Karpas-422 (cell line): ENCODE data around the gene KIAA1958. TPM values are rescaled to one million over a fixed set of nuclear protein-coding genes. Genes with fewer than 3 reads are reported as not detected.

Experiments used
- DNase-seq: peaks from one replicate; pipeline ENCODE4 v3.0.0-alpha.2; 2015
- H2AFZ ChIP-seq: fragments of 200-600 bp; sonication (generic); 2 replicates; pipeline ENCODE4 v1.6.1; 2014; ENCODE audit warnings: antibody characterized with exemption, low read length, mixed read lengths
- H3K27ac ChIP-seq: fragments of 200-600 bp; sonication (generic); 2 replicates; pipeline ENCODE4 v1.5.1; 2014; ENCODE audit warnings: mild to moderate bottlenecking, low read length, moderate library complexity
- H3K27me3 ChIP-seq: fragments of 200-600 bp; sonication (generic); 2 replicates; pipeline ENCODE4 v1.6.1; 2014; ENCODE audit warnings: low read length, mixed read lengths
- H3K36me3 ChIP-seq: fragments of 200-600 bp; sonication (generic); 2 replicates; pipeline ENCODE4 v1.6.1; 2014; ENCODE audit warnings: low read length, mixed read lengths; ENCODE audit not compliant: insufficient read depth
- H3K4me1 ChIP-seq: fragments of 200-600 bp; sonication (generic); 2 replicates; pipeline ENCODE4 v1.6.1; 2014; ENCODE audit warnings: mild to moderate bottlenecking, low read length, mixed read lengths
- H3K4me2 ChIP-seq: fragments of 200-600 bp; sonication (generic); 2 replicates; pipeline ENCODE4 v1.6.1; 2014; ENCODE audit warnings: low read length, low read depth, mild to moderate bottlenecking; ENCODE audit not compliant: poor library complexity, severe bottlenecking
- H3K4me3 ChIP-seq: fragments of 200-600 bp; sonication (generic); 2 replicates; pipeline ENCODE4 v1.5.1; 2014; ENCODE audit warnings: mild to moderate bottlenecking, antibody characterized with exemption, low read length, mixed read lengths
- H3K79me2 ChIP-seq: fragments of 200-600 bp; sonication (generic); 2 replicates; pipeline ENCODE4 v1.6.1; 2014; ENCODE audit warnings: mild to moderate bottlenecking, low read length, mixed read lengths
- H3K9ac ChIP-seq: fragments of 200-600 bp; sonication (generic); 2 replicates; pipeline ENCODE4 v1.6.0; 2014; ENCODE audit warnings: low read length
- H3K9me2 ChIP-seq: fragments of 200-600 bp; sonication (generic), shearing (Covaris generic); replicated peaks from 2 replicates; pipeline ENCODE4 v1.6.0; 2014; ENCODE audit warnings: mild to moderate bottlenecking, low read length, moderate library complexity; ENCODE audit not compliant: insufficient read depth
- H3K9me3 ChIP-seq: fragments of 300-700, 200-600 bp; sonication (generic); 2 replicates; pipeline ENCODE4 v1.6.1; 2014; ENCODE audit warnings: low read length, mixed read lengths
- H4K20me1 ChIP-seq: fragments of 200-600 bp; sonication (generic); 2 replicates; pipeline ENCODE4 v1.6.1; 2014; ENCODE audit warnings: mild to moderate bottlenecking, antibody characterized with exemption, low read length, low read depth; ENCODE audit not compliant: insufficient read depth
- total RNA-seq: library from RNA; depleted of rRNA; stranded (reverse); fragments of >200 nt; shearing (Covaris generic); gene quantifications from 2 replicates; pipeline ENCODE4 v1.2.3, GENCODE V29; 2014; ENCODE audit warnings: low replicate concordance

The KIAA1958 gene
- total RNA-seq, 1 experiment from 2014 or later: 44.7 TPM

GRCh38 chr9:112554516-112554915, 67.9 kb downstream of the KIAA1958 start:
- Histone ChIP-seq H2AFZ (no peak overlapping the region), H3K79me2 (peaks cover 99% of the 10 kb centered on the region), H3K9me2 (no peaks in the 10 kb centered on the region), H3K27ac (no peak overlapping the region), H3K4me2 (no peak overlapping the region), H3K27me3 (no peaks in the 10 kb centered on the region), H3K9ac (no peak overlapping the region), H3K4me1 (peaks cover 60% of the 10 kb centered on the region), H3K36me3 (no peaks in the 10 kb centered on the region), H3K9me3 (no peaks in the 10 kb centered on the region), H4K20me1 (no peaks in the 10 kb centered on the region), H3K4me3 (no peak overlapping the region)
- DNase-seq: no peak

DNA sequence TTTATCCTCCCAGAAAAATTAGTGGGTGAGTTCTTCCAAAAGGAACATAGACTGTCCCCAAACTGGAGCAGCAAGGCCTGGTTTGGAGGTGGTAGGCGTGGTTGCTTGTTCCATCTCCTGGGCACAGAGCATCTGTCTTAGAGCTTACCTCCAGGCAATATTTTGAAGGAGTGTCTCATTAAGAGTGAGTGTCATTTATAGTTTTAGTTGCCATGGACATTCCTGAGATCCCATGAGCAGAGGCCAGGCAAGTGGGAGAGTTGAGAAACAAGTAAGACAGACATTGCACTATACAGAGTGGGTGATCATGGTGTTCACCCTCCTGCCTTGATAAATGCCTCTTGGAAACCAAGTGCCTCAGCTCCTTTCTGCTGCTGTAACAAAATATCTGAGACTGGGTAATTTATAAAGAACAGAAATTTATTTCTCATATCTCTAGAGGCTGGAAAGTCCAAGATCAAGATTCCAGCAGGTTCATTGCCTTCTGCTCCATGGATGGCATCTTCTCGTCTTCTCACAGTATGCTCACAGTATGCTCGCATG, 68.5 kb downstream of the KIAA1958 start:
- Histone ChIP-seq H3K4me3 (no peak overlapping the region), H3K36me3 (no peaks in the 10 kb centered on the region), H3K9ac (no peak overlapping the region), H4K20me1 (no peaks in the 10 kb centered on the region), H3K27ac (no peak overlapping the region), H3K79me2 (peaks cover 99% of the 10 kb centered on the region), H3K9me2 (no peaks in the 10 kb centered on the region), H3K4me2 (no peak overlapping the region), H3K27me3 (no peaks in the 10 kb centered on the region), H2AFZ (no peak overlapping the region), H3K9me3 (no peaks in the 10 kb centered on the region), H3K4me1 (peaks cover 54% of the 10 kb centered on the region)
- no peak for DNase-seq

- peaks cover 47% of the 10 kb centered on the region for H3K4me1 ChIP-seq
- no peaks in the 10 kb centered on the region for H3K9me2 ChIP-seq
- no peaks in the 10 kb centered on the region for H4K20me1 ChIP-seq
- H2AFZ ChIP-seq: no peak overlapping the region
- no peaks in the 10 kb centered on the region for H3K27me3 ChIP-seq
- no peak overlapping the region for H3K9ac ChIP-seq
- peaks cover 98% of the 10 kb centered on the region for H3K79me2 ChIP-seq
- H3K9me3 ChIP-seq: no peaks in the 10 kb centered on the region
- H3K27ac ChIP-seq: no peak overlapping the region
- H3K36me3 ChIP-seq: no peaks in the 10 kb centered on the region
- no peak overlapping the region for H3K4me2 ChIP-seq
- DNase-seq: no peak
- H3K4me3 ChIP-seq: no peak overlapping the region
These were observed 69.3 kb downstream of the KIAA1958 start for GRCh38 chr9:112555844-112556482.

DNA sequence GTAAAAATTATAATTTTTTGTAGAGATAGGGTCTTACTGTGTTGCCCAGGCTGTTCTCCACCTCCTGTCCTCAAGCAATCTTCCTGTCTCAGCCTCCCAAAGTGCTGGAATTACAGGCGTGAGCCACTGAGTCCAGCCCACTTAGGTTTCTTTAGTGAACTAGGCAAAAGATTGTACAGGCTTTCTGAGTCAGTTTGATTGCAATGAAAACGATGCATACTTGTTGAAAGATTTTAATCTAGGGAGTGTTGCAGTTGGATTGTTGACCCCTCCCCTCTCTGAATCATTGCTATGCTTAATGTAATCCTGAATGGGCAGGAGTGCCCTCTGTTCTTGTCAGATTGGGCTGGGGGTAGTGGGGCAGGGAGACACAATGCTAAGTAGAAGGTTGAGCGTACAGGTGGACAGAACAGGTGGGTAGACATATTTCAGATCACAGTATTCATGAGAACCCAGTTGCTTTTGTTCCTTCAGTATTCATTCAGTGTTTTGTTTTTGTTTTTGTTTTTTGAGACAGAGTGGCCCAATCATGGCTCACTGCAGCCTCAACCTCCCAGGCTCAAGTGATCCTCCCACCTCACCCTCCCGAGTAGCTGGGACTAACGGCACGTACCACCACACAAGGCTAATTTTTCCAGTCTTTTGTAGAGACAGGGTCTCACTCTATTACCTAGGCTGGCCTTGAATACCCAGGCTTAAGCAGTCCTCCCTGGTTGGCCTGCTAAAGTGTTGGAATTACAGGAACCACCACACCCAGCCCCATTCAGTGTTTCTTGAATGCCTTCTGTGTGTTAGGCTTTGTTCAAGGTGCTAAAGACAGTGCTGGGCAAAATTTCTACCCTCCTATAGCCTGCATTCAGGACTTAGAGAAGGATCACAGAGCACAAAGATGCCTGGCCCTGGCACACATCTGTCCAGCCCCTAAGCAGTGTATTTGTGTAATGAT, 70.1 kb downstream of the KIAA1958 start:
- Histone ChIP-seq H3K36me3 (no peaks in the 10 kb centered on the region), H3K9me2 (no peaks in the 10 kb centered on the region), H2AFZ (no peak overlapping the region), H3K9ac (no peak overlapping the region), H3K27ac (no peak overlapping the region), H3K27me3 (no peaks in the 10 kb centered on the region), H3K9me3 (no peaks in the 10 kb centered on the region), H4K20me1 (no peaks in the 10 kb centered on the region), H3K4me1 (peaks cover 39% of the 10 kb centered on the region), H3K79me2 (peaks cover 98% of the 10 kb centered on the region), H3K4me3 (no peak overlapping the region), H3K4me2 (no peak overlapping the region)
- no peak for DNase-seq

DNA sequence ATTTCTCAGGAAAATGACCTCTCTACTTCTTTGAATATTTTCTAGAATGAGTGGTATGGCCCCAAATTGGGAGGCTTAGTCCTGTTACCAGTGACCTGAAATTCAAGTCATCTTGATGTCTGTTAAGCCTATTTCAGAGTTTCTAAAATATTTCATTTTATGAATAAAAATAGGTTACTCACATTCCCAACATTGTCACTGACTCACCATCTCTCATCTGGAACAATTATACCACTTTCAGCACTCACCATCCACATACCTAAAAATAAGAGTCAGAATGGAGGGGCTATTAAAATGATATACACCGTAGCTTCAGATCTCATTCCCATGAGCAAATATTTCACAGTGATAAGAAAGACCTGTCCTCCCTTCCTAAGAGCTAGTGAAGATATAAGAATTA, 71.8 kb downstream of the KIAA1958 start:
- Histone ChIP-seq H3K4me1 (peaks cover 35% of the 10 kb centered on the region), H3K27ac (0 out of 2 replicates have a peak overlapping the region, but pooled peaks have one; percentile 6), H3K9me2 (no peaks in the 10 kb centered on the region), H3K27me3 (no peaks in the 10 kb centered on the region), H3K9ac (no peak overlapping the region), H3K36me3 (no peaks in the 10 kb centered on the region), H3K4me3 (no peak overlapping the region), H3K9me3 (no peaks in the 10 kb centered on the region), H3K79me2 (peaks cover 98% of the 10 kb centered on the region), H4K20me1 (no peaks in the 10 kb centered on the region), H2AFZ (no peak overlapping the region), H3K4me2 (peak overlapping the region; percentile 33)
- DNase-seq: no peak

- no peaks in the 10 kb centered on the region for H3K9me2 ChIP-seq
- H4K20me1 ChIP-seq: no peaks in the 10 kb centered on the region
- no peaks in the 10 kb centered on the region for H3K27me3 ChIP-seq
- no peaks in the 10 kb centered on the region for H3K9me3 ChIP-seq
- peaks cover 40% of the 10 kb centered on the region for H3K4me1 ChIP-seq
- 0 out of 2 replicates have a peak overlapping the region, but pooled peaks have one; percentile 6 for H3K27ac ChIP-seq
- no peak for DNase-seq
- no peak overlapping the region for H3K4me3 ChIP-seq
- H3K36me3 ChIP-seq: no peaks in the 10 kb centered on the region
- H3K9ac ChIP-seq: no peak overlapping the region
- H3K79me2 ChIP-seq: peaks cover 98% of the 10 kb centered on the region
- no peak overlapping the region for H2AFZ ChIP-seq
- H3K4me2 ChIP-seq: no peak overlapping the region
These were observed 72.4 kb downstream of the KIAA1958 start for GRCh38 chr9:112558978-112559377.

DNA sequence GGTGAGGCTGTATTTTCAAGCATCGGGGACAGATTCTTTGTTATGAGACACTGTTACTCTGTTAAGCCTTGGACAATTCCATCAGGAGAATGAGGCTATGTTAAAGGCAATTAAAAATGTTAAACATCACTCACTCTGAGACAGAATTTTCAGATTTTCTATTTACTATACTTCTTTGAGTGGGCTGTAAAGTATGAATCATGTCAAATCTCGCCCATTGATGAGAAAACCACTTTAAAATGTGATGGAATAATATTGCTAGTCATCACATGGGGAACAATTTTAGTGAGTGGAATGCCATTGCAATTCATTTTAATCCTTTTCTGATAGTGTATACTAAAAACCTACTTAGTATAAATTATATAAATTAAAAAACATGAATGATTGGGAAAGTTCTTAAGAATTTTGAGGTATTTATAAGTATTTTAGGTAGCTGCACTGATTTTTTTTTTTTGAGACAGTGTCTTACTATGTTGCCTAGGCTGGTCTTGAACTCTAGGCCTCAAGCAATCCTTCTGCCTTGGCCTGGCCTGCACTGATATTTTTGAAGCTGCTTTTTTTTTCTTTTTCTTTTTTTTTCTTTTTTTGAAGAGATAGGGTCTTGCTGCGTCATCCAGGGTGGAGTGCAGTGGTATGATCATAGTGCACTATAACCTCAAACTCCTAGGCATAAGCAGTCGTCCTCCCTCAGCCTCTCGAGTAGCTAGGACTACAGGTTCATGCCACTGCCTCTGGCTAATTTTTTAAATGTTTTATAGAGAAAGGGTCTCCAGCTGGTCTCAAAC, 73.2 kb downstream of the KIAA1958 start:
- H3K27ac ChIP-seq: no peak overlapping the region
- no peak overlapping the region for H3K4me2 ChIP-seq
- no peaks in the 10 kb centered on the region for H4K20me1 ChIP-seq
- no peaks in the 10 kb centered on the region for H3K27me3 ChIP-seq
- H3K9me2 ChIP-seq: no peaks in the 10 kb centered on the region
- no peak overlapping the region for H2AFZ ChIP-seq
- H3K4me3 ChIP-seq: no peak overlapping the region
- H3K36me3 ChIP-seq: no peaks in the 10 kb centered on the region
- no peak overlapping the region for H3K9ac ChIP-seq
- H3K9me3 ChIP-seq: no peaks in the 10 kb centered on the region
- H3K79me2 ChIP-seq: peaks cover 99% of the 10 kb centered on the region
- peaks cover 48% of the 10 kb centered on the region for H3K4me1 ChIP-seq
- DNase-seq: no peak
